NB4 (cell line): ENCODE measurements around the gene CCDC181.

Experiments used
- MAX ChIP-seq: IDR thresholded peaks from 2 replicates; pipeline ENCODE4 v1.6.1; 2011; ENCODE audit warnings: low read depth, low read length
- MYC ChIP-seq: IDR thresholded peaks from 2 replicates; pipeline ENCODE4 v1.6.1; 2011; ENCODE audit warnings: low read depth, low read length
- POLR2A ChIP-seq: IDR thresholded peaks from 2 replicates; pipeline ENCODE4 v1.6.1; 2011; ENCODE audit warnings: mild to moderate bottlenecking; ENCODE audit not compliant: insufficient read length; ENCODE audit errors: extremely low read depth
- TF ChIP-seq, protein P1 (sequence below): IDR thresholded peaks from one replicate; pipeline ENCODE4 v1.5.1; 2012; ENCODE audit warnings: low read depth, low read length

GRCh38 chr1:169390303-169390702 is 37.0 kb downstream of the CCDC181 start:
- TF ChIP-seq, protein P1, sequence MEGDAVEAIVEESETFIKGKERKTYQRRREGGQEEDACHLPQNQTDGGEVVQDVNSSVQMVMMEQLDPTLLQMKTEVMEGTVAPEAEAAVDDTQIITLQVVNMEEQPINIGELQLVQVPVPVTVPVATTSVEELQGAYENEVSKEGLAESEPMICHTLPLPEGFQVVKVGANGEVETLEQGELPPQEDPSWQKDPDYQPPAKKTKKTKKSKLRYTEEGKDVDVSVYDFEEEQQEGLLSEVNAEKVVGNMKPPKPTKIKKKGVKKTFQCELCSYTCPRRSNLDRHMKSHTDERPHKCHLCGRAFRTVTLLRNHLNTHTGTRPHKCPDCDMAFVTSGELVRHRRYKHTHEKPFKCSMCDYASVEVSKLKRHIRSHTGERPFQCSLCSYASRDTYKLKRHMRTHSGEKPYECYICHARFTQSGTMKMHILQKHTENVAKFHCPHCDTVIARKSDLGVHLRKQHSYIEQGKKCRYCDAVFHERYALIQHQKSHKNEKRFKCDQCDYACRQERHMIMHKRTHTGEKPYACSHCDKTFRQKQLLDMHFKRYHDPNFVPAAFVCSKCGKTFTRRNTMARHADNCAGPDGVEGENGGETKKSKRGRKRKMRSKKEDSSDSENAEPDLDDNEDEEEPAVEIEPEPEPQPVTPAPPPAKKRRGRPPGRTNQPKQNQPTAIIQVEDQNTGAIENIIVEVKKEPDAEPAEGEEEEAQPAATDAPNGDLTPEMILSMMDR = no peak
- TF ChIP-seq POLR2A (no peak), MAX (no peak), MYC (no peak)
